Measurements from ENCODE around the gene SLC3A2. TPM values are rescaled to one million over a fixed set of nuclear protein-coding genes. Genes with fewer than 3 reads are reported as not detected.

The SLC3A2 gene
- total RNA-seq, 1 donor from 2014 or later = 57.9 TPM

DNA sequence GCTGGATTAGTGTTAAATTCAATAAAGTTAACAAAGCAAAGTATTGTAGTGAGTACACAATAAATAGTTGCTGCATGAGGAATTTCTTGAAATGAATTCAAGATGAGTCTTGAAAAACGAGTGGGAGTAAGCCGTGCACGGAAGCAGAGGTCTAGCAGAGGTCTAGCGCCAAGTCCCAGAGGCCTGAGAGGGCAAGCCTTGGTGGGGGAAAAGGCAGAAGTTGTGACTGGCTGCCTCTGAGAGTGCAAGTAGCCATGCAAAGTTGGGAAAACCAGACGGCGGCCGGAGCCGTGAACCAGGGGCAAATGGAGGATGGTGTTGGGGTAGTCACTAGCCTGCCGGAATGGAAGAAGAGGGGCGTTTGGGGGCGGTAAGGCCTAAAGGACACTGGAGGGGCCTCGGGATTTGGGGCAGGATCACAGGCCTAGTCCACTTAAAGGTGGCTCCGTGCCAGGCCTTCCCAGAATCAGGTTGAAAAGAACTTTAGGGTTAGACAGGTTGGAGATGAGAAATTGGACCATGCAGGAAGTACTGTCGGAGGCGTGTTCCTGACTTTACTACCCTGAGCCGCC is 379 bp upstream of the SLC3A2 start:
- peak in 1 of 2 donors; percentile 51 for DNase-seq (ENCODE audit: low read depth in 2 of 2)

- peak in 1 of 2 donors; percentile 98 for DNase-seq (ENCODE audit: low read depth in 2 of 2)
Measured at GRCh38 chr11:62881579-62882430, 1.1 kb downstream of the SLC3A2 start.

DNA sequence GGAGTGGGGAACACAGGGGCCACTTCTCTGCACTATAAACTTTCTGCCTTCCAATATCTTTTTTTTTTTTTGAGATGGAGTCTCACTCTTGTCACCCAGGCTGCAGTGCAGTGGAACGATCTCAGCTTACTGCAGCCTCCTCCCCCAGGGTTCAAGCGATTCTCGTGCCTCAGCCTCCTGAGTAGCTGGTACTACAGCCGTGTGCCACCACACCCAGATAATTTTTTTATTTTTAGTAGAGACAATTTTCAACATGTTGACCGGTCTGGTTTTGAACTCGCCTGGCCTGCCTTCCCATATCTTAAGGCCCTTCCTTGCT is 1.7 kb downstream of the SLC3A2 start:
- DNase-seq (ENCODE audit: low read depth in 2 of 2) = no peak

- peak in 1 of 2 donors; percentile 47 for DNase-seq (ENCODE audit: low read depth in 2 of 2)
Measured at GRCh38 chr11:62882788-62883501, 2.2 kb downstream of the SLC3A2 start.

DNA sequence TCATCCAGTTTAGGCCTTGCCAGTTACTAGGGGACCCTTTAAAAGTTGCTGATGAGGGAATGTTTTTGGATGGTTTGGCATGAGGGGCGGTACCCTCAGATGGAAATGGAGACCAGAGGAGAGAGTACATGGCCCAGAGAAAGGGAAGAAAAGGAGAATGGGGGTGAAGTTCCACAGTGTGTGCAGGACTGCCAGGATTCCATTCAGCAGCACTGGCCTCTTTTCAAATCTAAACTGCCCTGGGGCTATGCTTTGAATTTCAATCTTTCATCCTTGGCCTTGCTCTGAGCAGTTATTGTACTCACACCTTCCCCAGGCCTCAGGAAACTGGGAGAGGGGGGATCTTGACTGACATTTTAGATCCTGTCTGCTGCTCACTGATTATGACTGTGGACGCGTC is 3.0 kb downstream of the SLC3A2 start:
- DNase-seq (ENCODE audit: low read depth in 2 of 2) = no peak

- no peak for DNase-seq (ENCODE audit: low read depth in 2 of 2)
Measured at GRCh38 chr11:62885137-62885750, 4.5 kb downstream of the SLC3A2 start.

DNA sequence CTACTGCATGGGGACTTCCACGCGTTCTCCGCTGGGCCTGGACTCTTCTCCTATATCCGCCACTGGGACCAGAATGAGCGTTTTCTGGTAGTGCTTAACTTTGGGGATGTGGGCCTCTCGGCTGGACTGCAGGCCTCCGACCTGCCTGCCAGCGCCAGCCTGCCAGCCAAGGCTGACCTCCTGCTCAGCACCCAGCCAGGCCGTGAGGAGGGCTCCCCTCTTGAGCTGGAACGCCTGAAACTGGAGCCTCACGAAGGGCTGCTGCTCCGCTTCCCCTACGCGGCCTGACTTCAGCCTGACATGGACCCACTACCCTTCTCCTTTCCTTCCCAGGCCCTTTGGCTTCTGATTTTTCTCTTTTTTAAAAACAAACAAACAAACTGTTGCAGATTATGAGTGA is 7.7 kb downstream of the SLC3A2 start:
- no peak for DNase-seq (ENCODE audit: low read depth in 2 of 2)

- DNase-seq (ENCODE audit: low read depth in 2 of 2) = no peak
Measured at GRCh38 chr11:62889126-62889483, 8.4 kb downstream of the SLC3A2 start.

- DNase-seq (ENCODE audit: low read depth in 2 of 2) = peak; percentile 33 to 73
Measured at GRCh38 chr11:62889484-62890437, 9.1 kb downstream of the SLC3A2 start.

GRCh38 chr11:62892077-62892922 is 11.6 kb downstream of the SLC3A2 start:
- DNase-seq (ENCODE audit: low read depth in 2 of 2) = no peak

DNA sequence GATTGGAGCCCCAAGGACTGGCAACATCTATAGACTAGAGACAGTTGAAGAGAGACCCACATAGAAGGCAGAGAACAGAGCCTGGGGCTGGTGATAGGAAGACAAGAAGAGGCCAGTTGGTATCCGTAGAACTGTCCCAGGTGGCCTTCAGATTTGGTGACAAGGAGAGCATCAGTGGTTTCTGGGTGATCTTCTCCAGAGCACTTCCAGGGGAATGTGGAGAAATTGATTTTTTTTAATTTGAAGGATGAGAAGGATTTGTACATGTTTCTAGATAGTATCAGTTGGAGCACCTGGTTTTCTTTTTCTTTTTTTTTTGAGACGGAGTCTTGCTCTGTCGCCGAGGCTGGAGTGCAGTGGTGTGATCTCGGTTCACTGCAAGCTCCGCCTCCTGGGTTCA is 14.8 kb downstream of the SLC3A2 start:
- no peak for DNase-seq (ENCODE audit: low read depth in 2 of 2)

GRCh38 chr11:62896049-62896448 is 15.4 kb downstream of the SLC3A2 start:
- peak in 1 of 2 donors; percentile 35 for DNase-seq (ENCODE audit: low read depth in 2 of 2)

DNA sequence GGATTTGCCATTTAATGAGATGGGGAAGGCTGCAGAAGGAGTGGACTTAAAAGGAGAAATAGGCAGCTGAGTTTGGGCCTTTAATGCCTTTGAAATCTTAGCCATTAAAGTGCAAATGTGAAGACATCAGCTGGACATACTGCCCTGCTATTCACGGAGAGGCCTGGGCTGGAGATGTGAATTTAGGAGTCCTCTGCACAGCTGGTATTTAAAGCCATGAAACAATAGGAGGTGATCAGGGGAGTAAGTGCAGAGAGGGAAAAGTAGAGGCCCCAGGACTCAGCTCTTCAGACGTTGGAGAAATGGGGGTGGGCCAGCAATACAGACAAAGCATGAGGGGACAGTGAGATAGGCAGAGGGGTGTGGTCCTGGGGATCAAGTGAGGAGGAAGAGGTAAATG is 16.6 kb downstream of the SLC3A2 start:
- no peak for DNase-seq (ENCODE audit: low read depth in 2 of 2)

DNA sequence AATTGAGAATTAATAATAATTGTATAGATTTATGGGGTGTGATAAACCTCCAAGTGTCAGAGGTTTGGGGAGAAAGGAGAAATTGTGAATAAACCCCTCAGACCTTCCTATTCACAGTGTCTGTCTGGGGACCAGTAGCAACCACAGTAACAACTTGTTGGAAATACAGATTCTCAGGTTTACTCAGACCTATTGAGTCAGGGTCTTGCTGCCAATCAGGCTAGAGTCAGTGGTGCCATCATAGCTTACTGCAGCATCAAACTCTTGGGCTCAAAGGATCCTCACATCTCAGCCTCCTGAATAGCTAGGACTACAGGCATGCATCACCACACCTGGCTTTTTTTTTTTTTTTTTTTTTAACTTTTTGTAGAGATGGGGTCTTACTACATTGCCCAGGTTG is 17.3 kb downstream of the SLC3A2 start:
- no peak for DNase-seq (ENCODE audit: low read depth in 2 of 2)

DNA sequence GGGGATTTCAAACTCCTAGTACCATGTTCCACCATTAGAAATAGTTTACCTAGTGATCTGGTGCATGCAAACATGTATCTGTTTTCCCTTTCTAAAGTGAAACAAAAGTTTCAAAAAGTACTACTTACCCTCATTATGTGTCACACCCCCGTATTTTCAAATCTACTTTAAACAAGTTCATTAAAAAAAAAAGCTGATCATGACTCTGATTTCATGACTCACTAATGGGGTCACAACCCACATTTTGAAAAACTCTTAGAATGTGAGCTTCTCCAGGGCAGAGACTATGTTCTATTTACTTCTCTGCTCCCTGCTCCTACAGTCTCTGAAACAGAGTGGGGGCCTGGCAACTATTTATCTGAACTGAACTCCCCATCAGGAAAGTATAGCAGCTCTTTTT is 22.2 kb downstream of the SLC3A2 start:
- peak in 1 of 2 donors; percentile 29 for DNase-seq (ENCODE audit: low read depth in 2 of 2)

DNA sequence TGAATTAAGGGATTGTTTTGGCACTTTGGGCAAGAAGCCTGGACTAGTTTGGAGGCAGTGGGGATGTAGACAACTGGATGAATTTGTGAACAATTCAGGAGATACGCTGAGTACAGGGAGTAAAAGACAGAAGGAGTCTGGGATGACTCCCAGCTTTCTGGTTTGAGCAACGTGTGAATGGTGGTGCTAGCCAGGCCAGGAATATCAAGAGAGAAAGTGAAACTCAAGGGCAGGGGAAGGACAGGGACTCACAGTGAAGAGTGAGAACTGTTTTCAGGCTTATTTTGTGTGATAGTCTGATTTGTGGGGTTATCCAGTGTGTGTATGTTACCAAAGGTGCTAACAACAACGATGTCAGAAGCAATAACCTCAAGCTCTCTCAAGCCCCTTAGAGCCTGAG is 24.6 kb downstream of the SLC3A2 start:
- no peak for DNase-seq (ENCODE audit: low read depth in 2 of 2)

DNA sequence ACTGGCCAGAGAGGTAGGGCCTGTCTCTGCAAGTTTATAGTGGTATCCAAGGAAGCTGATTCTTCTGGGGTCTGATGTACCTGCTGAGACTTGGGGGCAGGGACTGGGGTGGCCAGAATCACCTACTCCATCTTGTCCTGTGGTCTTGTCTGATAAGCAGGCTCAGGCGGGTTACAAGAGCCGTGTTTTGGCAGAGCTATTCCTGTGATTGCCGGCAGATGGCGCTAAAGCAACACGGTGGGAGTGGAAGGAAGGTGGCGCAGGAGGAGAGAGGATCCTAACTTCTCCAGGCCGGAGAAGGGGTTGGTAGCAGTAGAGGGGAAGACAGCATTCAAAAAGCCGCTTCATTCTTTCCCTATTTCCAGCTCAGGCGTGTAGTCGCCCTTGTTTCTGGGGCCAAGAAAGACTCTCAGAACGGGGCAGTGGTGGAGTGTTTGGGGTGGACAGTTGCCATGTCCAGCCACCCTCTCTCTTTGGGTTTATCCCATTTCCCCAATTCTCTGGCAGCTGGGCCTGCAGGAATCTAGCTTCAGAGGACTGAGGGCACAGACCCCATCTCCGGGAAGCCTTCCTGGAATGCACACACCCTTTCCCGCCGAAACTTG is 25.3 kb downstream of the SLC3A2 start:
- DNase-seq (ENCODE audit: low read depth in 2 of 2) = peak; percentile 82 to 84

GRCh38 chr11:62908468-62909072 is 27.9 kb downstream of the SLC3A2 start:
- DNase-seq (ENCODE audit: low read depth in 2 of 2) = no peak

Data from lung microvascular endothelial cell (primary cell).